AG04450 (cell line): ENCODE data around the gene OR10H1. TPM values are rescaled to one million over a fixed set of nuclear protein-coding genes. Genes with fewer than 3 reads are reported as not detected.
"Not testable (repeated sequence)": the region's sequence is repeated elsewhere in the genome, so short reads cannot be mapped to it uniquely, and the experiment has no call there.

Experiments
- CTCF ChIA-PET: fragments of 300-600, 350-600 bp; formaldehyde crosslinking; extraction: SDS; loops from one replicate; lab custom pipeline; 2022; ENCODE audit warnings: antibody characterized with exemption, inconsistent platforms; lab: Charles Lee
- POLR2A ChIA-PET: fragments of 350-600 bp; formaldehyde crosslinking; extraction: SDS; loops from one replicate; lab custom pipeline; 2021; ENCODE audit warnings: antibody characterized with exemption, inconsistent platforms; lab: Yijun Ruan, JAX
- DNase-seq: peaks from one replicate; pipeline ENCODE4 v3.0.0-alpha.2; 2011; ENCODE audit warnings: low read depth, low spot score
- H3K27ac ChIP-seq: one replicate; pipeline ENCODE4 v1.5.1; 2012; ENCODE audit warnings: low read depth, low read length, control low read depth
- H3K27me3 ChIP-seq: one replicate; pipeline ENCODE4 v1.6.0; 2012; ENCODE audit warnings: low read length; ENCODE audit not compliant: control insufficient read depth, insufficient read depth
- H3K4me3 ChIP-seq: 2 replicates; pipeline ENCODE4 v1.5.1; 2011; ENCODE audit warnings: mild to moderate bottlenecking, low read depth, low read length, control low read depth
- H3K9me3 ChIP-seq: 2 replicates; pipeline ENCODE4 v1.5.1; 2012; ENCODE audit warnings: low read length; ENCODE audit not compliant: control insufficient read depth, insufficient read depth
- polyA plus RNA-seq: library from polyadenylated mRNA; depleted of rRNA; stranded (reverse); fragments of >200 nt; gene quantifications from 2 replicates; pipeline ENCODE4 v1.2.3, GENCODE V29; 2011
- TF ChIP-seq, protein P1 (sequence below): IDR thresholded peaks from 2 replicates; pipeline ENCODE4 v1.5.1; 2011; ENCODE audit warnings: low read depth, low read length, control low read depth, inconsistent platforms

OR10H1 gene
- polyA plus RNA-seq, 1 experiment: not detected

DNA sequence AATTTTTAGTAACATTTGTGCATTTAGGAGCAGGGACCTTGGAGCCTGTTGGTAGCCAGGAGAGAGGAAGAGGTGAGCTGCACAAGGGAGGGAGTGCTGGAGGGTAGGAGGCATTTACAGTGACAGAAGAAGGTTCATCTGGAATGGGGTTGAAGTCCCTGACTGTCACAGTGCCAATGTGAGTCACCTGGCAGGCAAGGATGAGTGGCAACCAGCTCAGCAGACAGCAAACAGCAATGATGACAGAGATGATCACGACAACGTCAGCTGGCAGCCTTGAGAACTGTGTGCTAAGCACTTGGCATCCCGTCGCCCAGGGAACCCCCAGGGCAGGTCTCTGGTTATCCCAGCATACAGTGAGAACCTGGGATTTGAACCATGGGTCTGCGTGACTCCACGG, 25.4 kb downstream of the OR10H1 start:
- ChIA-PET POLR2A (no interaction called here), CTCF (no interaction called here)

GRCh38 chr19:15788594-15789270, 26.7 kb downstream of the OR10H1 start:
- no peak overlapping the region for H3K4me3 ChIP-seq
- DNase-seq: no peak
- H3K27ac ChIP-seq: no peak overlapping the region
- ChIA-PET POLR2A (no interaction called here), CTCF (no interaction called here)
- TF ChIP-seq, protein P1, sequence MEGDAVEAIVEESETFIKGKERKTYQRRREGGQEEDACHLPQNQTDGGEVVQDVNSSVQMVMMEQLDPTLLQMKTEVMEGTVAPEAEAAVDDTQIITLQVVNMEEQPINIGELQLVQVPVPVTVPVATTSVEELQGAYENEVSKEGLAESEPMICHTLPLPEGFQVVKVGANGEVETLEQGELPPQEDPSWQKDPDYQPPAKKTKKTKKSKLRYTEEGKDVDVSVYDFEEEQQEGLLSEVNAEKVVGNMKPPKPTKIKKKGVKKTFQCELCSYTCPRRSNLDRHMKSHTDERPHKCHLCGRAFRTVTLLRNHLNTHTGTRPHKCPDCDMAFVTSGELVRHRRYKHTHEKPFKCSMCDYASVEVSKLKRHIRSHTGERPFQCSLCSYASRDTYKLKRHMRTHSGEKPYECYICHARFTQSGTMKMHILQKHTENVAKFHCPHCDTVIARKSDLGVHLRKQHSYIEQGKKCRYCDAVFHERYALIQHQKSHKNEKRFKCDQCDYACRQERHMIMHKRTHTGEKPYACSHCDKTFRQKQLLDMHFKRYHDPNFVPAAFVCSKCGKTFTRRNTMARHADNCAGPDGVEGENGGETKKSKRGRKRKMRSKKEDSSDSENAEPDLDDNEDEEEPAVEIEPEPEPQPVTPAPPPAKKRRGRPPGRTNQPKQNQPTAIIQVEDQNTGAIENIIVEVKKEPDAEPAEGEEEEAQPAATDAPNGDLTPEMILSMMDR: no peak
- no peaks in the 10 kb centered on the region for H3K27me3 ChIP-seq
- peaks cover 6% of the 10 kb centered on the region for H3K9me3 ChIP-seq

More for the DNA sequence above, 25.4 kb downstream of the OR10H1 start:
- TF ChIP-seq, protein P1: no peak
- no peaks in the 10 kb centered on the region for H3K27me3 ChIP-seq
- no peak overlapping the region for H3K4me3 ChIP-seq
- H3K27ac ChIP-seq: no peak overlapping the region
- no peak for DNase-seq
- peaks cover 13% of the 10 kb centered on the region for H3K9me3 ChIP-seq

GRCh38 chr19:15787611-15788155, 27.8 kb downstream of the OR10H1 start, which contains the start of gene OR10H5:
Gene OR10H5, plus strand, starts transcription at chr19:15787661. Its CDS starts 6,388 bp downstream, at chr19:15794049.
- no peak within 1 kb of the TSS for H3K4me3 ChIP-seq
- POLR2A ChIA-PET: no interaction called here

DNA sequence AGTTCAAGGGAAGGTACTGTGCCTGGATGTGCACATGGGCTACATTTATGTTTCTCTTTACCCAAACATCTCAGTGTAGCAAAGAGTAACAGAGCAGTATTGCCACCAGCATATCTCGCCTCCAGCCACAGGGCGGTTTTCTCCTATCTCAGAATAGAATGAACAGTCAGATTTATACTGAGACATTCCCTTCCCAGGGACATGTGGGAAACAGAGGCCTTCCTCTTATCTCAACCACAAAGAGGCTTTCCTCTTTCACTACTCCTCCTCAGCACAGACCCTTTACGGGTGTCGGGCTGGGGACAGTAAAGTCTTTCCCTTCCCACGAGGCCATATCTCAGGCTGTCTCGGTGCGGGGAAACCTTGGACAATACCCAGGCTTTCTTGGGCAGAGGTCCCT, 32.6 kb downstream of the OR10H1 start:
- POLR2A ChIA-PET, CTCF ChIA-PET: not testable (repeated sequence)

More at GRCh38 chr19:15787611-15788155, 27.8 kb downstream of the OR10H1 start, which contains the start of gene OR10H5:
- H3K27ac ChIP-seq: no peak within 1 kb of the TSS
- CTCF ChIA-PET: no interaction called here
- DNase-seq: no peak
- TF ChIP-seq, protein P1: no peak
- no peaks in the 10 kb centered on the region for H3K27me3 ChIP-seq
- peaks cover 5% of the 10 kb centered on the region for H3K9me3 ChIP-seq

DNA sequence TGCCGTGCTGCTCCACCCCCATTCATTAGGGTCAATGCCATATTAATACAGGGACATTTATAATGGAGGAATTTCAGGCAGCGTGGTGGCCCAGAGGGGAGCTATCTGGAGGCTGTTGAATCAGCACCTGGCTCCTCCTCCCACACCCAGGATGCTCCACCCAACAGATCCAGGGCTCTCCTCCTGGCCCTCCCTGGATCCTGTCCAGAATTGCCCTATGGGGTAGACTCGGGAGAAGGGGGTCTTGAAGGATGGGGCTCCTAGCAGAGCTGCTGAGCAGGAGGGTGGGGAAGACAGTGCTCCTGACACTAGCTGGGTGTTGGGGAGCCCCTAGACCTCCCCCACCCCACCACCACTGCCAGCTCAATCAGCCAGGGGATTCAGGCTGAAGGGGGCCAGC, 33.3 kb downstream of the OR10H1 start:
- POLR2A ChIA-PET: no interaction called here
- no peaks in the 10 kb centered on the region for H3K27me3 ChIP-seq
- no peak for DNase-seq
- H3K4me3 ChIP-seq: no peak overlapping the region
- H3K27ac ChIP-seq: no peak overlapping the region
- CTCF ChIA-PET: no interaction called here
- TF ChIP-seq, protein P1: no peak
- H3K9me3 ChIP-seq: peaks cover 36% of the 10 kb centered on the region

More for the DNA sequence above, 32.6 kb downstream of the OR10H1 start:
- H3K4me3 ChIP-seq, H3K27me3 ChIP-seq, H3K27ac ChIP-seq, DNase-seq: not testable (repeated sequence)
- H3K9me3 ChIP-seq: peaks cover 29% of the 10 kb centered on the region
